Middle frontal gyrus (tissue), 1 donor: ENCODE measurements around the gene PCK1.

Experiments used
- DNase-seq: peaks from one replicate; pipeline ENCODE4 v3.0.0-alpha.2; 2015; ENCODE audit warnings: low spot score; ENCODE audit errors: extremely low spot score

The PCK1 gene

GRCh38 chr20:57576002-57576401 lies 15.1 kb downstream of the PCK1 start:
- no peak for DNase-seq

- no peak for DNase-seq
These were observed 16.0 kb downstream of the PCK1 start for GRCh38 chr20:57576617-57577550.

GRCh38 chr20:57577679-57578475 lies 17.0 kb downstream of the PCK1 start:
- no peak for DNase-seq

DNA sequence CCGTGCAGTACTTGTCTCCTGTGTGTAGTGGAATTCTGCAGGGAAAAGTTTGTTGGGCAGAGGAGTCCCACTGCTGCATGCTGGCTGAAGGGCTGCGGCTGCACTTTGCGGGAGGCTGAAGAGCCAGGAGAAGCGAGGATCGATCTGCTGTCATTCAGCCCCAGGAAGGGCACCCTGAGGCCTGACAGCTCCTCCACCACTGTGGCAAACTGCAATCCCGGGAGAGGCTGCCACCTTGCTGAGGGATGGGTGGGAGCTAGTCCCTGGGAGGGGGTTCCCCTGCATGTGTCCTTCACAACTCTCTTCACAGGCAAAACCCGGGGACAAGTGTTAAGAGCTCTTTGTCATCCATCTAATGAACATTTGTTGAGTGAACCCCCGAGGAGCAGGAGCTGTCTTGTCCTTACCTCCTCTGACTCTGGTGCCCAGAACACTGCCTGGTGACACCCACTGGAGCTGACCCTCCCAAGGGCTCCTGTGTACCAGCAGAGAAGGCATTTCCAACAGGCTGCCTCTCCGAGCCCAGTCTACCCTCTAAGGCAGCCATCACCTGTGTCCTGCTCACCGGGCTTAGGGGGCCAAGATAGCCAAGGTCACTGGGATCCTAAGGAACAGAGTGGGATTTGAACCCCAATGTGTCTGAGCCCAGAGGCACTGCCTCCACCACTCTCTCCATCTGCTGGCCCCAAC lies 17.7 kb downstream of the PCK1 start:
- no peak for DNase-seq

DNA sequence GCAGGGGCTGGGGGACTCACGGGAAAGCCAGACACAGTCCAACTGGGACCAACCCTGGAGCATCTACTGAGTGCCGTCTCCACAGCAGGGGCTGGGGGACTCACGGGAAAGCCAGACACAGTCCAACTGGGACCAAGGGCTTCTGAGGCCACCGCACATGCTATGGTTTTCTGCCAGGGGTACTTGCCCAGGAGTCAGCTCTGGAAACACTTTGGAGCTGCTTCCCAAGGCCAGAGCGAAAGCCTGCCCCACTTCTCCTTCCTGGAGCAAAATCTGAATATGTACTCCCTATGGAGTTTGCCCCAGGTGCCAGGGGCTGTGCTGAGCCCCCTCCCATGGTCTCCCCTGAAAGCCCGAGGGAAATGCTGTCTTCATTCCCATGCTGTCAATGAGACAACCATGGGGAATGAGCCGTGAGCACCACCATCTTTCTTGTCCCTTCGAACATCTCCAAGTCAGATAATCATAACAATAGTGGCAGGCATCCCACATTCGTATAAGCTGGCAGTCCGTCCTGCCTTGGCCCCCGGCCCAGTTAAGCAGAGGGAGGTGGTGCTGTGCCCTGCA lies 18.5 kb downstream of the PCK1 start:
- DNase-seq = no peak

- DNase-seq = no peak
These were observed 19.1 kb downstream of the PCK1 start for GRCh38 chr20:57579898-57580447.

GRCh38 chr20:57580478-57581201 lies 19.7 kb downstream of the PCK1 start:
- no peak for DNase-seq

DNA sequence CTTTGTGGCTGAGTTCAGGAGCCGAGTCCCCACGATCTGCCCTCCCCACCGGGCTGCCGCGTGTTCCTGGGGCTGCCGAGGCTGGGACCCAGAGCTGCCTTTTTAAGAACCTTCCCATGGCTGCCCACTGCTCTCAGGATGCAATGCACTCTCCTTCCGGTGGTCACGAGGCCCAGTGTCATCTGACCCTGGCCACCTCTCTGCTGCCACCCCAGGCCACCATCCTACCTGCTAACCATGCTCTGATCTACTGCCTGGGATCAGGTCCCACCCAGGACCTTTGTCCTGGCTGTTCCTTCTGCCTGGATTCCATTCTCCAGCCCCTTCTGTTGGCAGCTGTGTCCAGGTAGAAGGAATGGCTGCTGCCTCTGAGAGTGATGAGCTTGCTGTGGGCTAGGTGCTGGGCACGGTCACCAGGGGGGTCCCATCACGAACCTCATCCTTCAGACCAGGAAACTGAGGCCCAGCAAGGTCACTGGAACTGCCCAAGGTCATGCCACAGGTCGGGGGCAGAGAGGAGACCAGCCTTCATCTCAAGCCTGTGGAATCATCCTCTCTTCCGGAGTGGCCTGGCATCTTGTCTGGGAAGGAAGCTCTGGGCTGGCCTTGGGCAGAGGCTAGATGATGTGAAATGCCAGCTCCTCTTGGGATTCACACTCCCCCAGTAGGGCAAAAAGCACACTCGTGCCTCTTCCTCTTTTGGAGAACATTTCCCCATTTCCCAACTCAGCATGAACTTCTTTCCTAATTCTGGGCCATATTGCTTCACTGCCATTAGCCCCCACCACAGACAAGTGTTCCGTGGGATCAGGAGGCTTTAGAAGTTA lies 20.5 kb downstream of the PCK1 start:
- no peak for DNase-seq

DNA sequence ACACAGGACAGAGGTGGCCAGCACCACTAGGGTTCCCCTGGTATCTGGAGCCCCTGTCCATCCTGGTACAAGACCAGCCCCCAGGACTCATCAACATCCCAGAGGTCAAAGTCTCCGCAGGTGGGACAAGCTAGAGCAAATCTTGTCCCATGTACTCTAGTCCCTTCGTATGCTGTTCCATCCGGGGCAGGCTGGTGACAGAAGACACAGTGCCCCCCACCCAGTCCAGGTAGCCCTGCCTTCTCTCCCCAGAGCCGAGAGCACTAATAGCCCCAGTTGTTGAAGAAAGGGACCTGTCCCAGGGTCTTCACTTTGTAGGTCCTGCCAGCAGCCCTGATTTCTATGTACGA lies 21.1 kb downstream of the PCK1 start:
- DNase-seq = no peak

DNA sequence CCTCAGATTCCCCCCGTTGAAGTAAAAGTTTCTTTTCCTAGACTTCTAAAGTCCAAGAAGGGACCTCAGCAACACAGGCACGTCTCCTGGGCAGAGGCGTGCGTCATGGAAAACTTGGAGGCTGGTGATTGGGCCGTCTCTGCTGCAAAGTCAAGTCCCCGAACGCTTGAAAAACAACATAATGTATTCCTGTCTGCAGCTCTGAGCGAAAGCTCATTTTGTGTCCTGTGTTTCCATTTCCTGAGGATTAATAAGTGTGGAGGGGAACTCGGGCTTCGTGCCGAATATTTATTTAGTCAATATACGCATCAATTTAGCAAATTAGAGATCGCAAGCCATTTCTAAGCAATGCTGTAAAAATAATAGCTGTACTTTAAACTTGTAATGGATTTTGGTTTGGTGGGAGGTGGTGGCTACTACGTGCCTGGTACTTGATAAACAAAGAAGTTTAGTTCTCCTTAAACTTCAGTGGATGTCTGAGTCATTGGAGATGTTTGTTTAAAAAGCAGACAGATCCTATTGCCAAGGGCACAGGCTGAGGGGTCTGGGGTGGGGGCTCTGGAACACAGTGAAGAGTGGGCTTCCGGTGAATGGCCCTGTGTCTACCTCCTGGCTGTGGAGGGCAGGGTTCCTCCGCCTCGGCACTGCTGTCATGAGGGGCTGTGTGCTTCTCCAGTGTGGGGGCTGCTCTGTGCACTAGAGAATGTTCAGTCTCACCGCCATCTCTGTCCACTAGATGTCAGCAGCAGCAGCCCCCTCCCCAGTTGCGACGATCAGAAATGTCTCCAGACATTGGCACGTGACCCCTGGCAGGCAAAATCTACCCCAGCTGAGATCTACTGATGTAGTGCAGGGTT lies 21.8 kb downstream of the PCK1 start:
- no peak for DNase-seq

- no peak for DNase-seq
These were observed 22.7 kb downstream of the PCK1 start for GRCh38 chr20:57583289-57584257.

DNA sequence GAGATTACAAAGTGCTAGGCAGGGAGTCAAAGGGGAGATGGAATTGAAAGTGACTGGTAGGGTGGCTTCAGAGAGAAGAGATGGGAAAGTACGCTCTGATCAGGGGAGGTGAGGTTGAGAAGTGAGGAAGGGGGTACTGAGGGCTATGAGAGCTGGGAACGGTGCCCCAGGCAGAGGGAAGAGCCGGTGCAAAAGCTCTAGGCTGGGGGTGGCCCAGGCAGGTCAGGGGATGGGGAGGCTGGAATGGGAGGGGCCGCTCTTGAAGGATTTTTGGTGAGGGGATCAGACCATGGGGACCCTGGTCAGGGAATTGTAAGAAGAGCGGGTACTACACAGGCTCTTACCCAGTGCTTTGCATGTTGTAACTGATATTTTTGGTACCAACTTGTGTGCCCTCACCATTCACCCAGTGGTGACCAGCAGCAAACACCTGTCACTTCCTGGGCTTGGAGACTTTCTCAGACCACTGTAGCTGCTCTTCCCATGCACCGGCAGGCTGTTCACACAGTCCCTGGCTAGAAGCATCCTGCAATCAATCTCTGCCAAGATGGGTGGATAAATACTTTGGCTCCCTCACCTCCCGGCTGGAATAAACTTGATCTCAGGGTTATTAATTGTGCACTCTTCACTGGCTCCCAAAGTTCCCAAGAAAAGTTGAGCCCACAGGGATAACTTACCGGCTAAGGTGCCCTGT lies 24.0 kb downstream of the PCK1 start:
- DNase-seq = no peak

- no peak for DNase-seq
These were observed 24.7 kb downstream of the PCK1 start for GRCh38 chr20:57585466-57586213.

DNA sequence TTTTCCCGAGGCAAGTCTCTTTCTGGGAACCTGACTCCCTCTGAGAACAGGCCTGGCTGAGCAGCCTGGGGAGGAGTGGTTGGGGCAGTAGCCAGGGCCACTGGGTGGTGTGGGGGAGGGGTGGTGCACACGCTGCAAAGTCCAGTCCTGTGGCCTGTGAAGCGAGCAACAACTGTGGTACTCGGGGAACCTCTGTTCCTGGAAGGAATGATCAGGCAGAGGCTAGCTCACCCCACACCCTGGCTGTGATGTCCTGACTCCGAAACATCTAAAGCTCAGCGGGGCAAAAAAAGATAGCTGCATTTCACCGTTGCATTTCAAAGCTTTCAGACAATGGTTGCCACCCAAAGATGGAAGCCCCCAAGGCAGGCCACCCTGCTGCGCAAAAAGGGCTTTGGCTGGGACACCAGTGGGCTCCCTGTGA lies 25.5 kb downstream of the PCK1 start:
- DNase-seq = no peak

DNA sequence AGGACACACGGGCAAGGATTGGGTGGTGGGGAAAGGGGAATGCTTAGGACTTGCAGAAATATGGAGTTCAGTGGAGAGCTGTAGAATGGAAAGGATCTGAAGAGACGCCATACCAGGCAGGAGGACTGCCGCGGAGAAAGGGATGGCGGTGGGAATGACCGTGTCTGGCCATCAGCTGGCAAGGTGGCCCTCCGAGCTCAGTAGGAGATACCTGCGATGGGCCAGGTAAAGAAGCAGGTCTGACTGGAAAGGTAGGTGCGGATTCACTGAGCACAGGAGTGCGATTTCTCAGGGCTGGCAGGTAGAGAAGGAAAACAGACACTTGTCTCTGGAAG lies 26.0 kb downstream of the PCK1 start:
- no peak for DNase-seq

DNA sequence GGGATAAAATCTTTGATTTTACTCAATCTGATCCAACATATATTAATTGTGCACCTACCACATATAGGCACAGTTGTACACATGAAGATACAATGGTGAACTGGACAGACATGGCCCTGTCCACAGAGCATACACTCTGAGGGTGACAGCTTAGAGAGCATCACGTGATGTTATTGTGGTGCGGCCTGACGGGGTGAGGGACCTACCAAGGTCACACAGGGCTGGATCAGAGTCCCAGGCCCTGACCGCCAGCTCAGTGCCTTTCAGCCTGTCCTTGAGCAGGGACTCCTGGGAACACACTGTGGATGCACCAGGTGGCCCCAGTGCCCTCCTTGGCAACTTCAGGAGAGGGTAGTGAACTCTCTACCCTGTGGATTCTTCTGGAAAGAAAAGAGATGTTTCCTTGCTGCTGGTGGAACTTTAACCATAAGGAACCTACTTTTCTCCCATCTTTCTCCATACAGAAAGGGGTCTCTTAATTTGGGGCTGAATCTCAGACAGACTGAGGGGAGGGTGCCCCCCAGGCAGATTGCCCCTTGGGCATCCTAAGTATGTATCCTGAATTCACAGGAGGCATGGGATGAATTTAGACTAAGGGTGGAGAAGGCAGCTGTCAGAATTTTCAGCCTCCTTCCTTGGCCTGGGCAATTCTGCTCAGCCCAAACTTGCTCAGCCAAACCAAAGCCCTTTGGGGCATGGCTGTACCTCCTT lies 26.5 kb downstream of the PCK1 start:
- DNase-seq = no peak
